Measurements from ENCODE around the gene GSK3B. TPM values are rescaled to one million over a fixed set of nuclear protein-coding genes. Genes with fewer than 3 reads are reported as not detected.
A peak's percentile ranks its signal among the peaks of the same experiment; 100 is the strongest.
"Not testable (repeated sequence)": the region's sequence is repeated elsewhere in the genome, so short reads cannot be mapped to it uniquely, and the experiment has no call there.

Gene GSK3B
- total RNA-seq, 1 donor from 2014 or later = 28.0 TPM

GRCh38 chr3:119939077-119939476, 155.2 kb downstream of the GSK3B start:
- no peak for DNase-seq (ENCODE audit: low read depth in 2 of 2)

- peak in 1 of 2 donors; percentile 2 for DNase-seq (ENCODE audit: low read depth in 2 of 2)
Observed at GRCh38 chr3:119937229-119937628, 157.0 kb downstream of the GSK3B start.

DNA sequence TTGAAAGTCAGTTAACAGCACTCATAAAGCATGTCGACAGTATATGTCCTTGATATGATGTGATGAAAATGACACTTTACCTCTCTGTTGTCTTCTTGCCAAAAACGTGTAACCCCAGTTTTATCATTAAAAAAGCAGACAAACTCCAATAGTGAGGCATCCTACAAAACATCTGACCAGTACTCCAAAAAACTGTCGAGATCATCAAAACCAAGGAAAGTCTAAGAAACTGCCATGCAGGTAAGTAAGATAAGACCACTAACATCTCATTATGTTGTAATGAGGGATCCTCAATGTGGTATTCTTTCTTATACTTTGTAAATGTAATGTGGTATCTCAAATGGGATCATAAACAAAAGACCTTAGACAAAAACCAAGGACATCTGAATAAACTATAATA, 160.0 kb downstream of the GSK3B start:
- no peak for DNase-seq (ENCODE audit: low read depth in 2 of 2)

GRCh38 chr3:119933207-119933606, 161.0 kb downstream of the GSK3B start:
- no peak for DNase-seq (ENCODE audit: low read depth in 2 of 2)

GRCh38 chr3:119930286-119930685, 164.0 kb downstream of the GSK3B start:
- no peak for DNase-seq (ENCODE audit: low read depth in 2 of 2)

DNA sequence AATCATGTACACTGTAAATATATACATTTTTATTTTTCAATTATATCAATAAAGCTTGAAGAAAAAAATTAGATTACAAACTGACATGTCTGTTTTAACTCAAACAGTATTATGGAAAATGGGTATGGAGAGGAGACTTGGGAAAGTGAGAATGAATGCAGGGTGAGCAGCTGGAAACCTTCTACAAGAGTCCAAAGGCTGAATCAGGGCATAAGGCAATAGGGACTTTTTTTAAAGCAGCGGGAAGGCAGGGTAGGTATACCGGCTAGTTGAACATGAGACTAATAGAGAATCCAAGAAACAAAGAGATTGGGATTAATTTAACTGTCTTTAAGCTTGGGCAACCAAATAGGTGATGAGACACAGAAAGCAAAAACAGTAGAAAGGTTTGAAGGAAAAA, 167.1 kb downstream of the GSK3B start:
- DNase-seq (ENCODE audit: low read depth in 2 of 2) = no peak

DNA sequence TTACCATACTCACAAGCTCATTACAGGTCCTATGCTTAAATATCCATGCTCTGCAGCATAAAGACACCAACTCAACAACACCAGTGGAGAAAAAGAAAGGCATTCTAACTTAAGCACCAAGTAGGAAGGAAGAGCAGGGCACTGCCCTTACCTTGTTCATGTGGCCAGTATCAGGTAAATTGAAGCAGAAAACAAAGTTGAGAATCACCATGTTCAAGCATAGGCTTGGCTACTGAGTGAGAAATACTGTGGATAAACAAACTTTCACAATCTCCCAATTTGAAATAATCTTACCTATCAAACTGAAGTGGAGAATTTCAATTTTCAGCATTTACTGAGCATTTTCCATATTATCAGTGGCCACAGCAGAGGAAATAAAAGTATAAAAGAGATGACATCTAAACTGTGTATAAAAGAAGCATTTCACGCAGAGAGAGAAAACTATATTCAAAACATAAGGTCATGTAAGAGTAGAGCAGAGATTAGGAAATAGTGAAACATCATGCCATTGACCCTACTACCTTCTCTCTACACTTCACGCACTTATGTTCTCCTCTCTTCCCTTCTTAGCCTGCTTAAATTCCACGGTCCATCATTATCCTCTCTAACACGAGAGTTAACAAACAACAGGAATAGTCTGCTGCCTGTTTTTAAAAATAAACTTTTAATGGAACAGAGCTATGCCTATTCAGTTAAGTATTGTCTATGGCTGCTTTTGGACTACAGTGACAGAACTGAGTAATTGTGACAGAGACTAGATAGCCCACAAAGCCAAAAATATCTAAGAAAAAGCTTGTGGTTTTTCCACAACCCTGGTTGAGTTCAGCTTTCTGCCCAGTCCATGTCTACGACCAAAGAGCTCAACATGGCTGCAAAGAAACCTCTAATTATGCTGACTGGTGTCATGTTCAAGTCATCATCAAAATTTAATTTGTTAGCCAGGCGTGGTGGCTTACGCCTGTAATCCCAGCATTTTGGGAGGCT, 169.8 kb downstream of the GSK3B start:
- no peak for DNase-seq (ENCODE audit: low read depth in 2 of 2)

DNA sequence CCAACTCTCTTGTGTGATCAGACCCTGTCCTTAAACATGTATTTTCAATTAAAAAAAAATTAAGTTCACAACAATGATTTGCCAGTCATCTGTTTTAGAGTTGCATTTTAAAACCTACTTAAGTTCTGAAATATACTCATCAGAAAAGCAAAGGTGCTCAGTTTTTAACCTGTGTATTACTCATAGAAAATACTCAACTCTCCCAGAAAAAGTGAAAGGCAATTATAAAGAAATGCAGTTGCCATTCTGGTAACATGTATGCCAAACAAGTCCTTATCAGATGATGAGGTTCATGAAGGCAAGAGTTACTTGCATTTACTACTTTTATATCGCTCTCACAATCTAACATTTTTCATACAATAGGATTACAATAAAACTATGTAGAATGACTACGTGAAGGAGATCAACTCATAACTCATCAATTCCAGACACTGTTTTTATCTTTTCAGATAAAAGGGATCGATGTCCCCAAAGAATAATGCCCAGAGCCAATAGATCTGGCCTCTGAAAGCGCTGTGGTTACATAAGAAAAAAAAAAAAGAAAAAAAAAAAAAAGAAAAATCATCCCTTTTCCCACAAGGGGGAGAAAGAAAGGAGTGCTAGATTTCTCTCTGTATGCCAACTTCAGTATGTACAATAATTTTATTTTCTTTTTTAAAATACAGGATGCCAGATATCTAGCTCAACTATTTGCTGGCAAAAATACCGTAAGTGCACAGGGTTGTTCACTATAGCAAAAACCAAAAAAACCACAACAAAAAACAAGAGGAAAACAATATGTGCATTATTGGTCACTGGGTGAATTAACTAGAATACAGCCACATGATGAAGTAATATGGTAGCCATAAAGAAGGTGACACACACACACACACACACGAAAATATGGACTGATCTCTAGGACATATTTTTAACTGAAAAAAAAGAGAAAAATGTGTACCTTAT, 175.0 kb downstream of the GSK3B start:
- DNase-seq (ENCODE audit: low read depth in 2 of 2) = peak in 1 of 2 donors; percentile 7

DNA sequence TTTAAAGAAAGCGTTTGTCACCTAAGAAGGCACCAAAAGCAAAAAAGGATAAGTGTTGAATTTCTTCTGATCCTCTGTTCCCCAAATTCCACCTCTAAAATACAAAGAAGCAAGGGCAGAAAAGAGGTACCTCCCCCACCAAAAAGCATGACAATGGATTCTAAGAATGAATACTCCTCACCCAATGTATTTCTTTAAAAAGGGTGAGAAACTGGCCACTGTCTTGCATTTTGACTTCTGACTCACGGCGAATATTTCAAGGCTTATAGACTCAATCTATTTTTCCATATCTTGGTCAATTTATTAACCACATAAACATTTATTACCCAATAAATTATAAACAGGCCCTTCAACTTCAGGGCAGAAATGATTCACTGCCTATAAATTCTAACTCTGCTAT, 181.2 kb downstream of the GSK3B start:
- DNase-seq (ENCODE audit: low read depth in 2 of 2) = no peak

DNA sequence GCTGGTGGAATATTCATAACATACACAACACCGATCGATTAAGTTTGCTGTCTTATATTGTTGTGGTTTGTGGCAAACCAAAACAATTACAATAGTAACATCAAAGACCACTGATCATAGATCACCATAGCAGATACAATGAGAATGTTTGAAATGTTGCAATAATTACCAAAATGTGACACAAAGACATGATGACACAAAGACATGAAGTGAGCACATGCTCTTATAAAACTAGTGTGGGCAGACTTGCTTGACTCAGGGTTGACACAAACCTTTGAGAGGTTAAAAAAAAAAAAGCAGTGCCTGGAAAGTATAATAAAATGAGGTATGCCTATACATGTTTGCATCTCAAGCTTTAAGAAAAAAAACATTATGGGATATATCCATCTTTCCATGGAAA, 182.0 kb downstream of the GSK3B start:
- no peak for DNase-seq (ENCODE audit: low read depth in 2 of 2)

GRCh38 chr3:119911748-119912147, 182.5 kb downstream of the GSK3B start:
- DNase-seq (ENCODE audit: low read depth in 2 of 2) = no peak

- no peak for DNase-seq (ENCODE audit: low read depth in 2 of 2)
Observed at GRCh38 chr3:119902061-119902460, 192.2 kb downstream of the GSK3B start.

GRCh38 chr3:119901148-119901547, 193.1 kb downstream of the GSK3B start:
- DNase-seq (ENCODE audit: low read depth in 2 of 2) = no peak

- DNase-seq (ENCODE audit: low read depth in 2 of 2) = no peak
Observed at GRCh38 chr3:119899192-119899511, 195.1 kb downstream of the GSK3B start.

DNA sequence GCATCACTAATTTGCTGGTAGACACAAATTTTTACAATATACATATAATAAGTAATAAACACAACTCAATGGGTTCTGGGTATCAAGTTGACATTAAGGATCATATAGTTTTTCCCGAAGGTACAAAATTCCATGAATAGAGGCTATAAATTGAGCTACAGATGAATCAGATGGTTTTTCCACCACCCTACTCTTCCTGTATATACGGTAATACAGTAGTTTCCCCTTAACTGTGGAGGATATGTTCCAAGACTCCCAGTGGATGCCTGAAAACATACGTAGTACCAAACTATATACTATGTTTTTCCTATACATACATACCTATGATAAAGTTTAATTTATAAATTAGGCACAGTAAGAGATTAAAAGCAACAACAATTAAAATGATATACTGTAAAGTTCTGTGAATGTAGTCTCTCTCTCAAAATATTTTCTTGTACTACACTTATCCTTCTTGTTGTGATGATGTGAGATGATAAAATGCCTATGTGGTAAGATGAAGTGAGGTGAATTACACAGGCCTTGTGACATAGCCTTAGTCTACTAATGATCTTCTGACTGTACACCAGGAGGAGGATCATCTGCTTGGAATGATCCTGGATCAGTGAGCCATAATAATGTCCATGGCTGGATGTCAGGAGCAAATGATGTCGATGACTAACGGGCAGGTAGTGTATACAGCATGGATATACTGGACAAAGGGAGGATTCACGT, 195.6 kb downstream of the GSK3B start:
- DNase-seq (ENCODE audit: low read depth in 2 of 2) = no peak

- DNase-seq (ENCODE audit: low read depth in 2 of 2) = no peak
Observed at GRCh38 chr3:119894195-119894594, 200.1 kb downstream of the GSK3B start.

GRCh38 chr3:119893769-119894168, 200.5 kb downstream of the GSK3B start:
- DNase-seq (ENCODE audit: low read depth in 2 of 2) = no peak

GRCh38 chr3:119891944-119892721, 202.1 kb downstream of the GSK3B start:
- peak; percentile 79 to 82 for DNase-seq (ENCODE audit: low read depth in 2 of 2)

DNA sequence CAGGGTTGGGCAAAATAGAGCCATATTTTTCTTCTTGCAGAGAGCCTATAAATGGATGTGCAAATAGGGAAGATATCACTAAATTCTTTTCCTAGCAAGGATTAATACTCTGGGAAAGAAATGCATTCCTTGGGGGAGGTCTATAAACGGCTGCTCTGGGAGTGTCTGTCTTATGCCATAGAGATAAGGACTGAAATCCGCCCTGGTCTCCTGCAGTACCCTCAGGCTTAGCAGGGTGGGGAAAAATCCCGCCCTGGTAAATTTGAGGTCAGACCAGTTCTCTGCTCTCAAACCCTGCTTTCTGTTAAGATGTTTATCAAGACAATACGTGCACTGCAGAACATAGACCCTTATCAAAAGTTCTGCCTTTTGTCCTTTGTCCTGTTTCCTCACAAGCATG, 205.6 kb downstream of the GSK3B start:
- not testable (repeated sequence) for DNase-seq (ENCODE audit: low read depth in 2 of 2)

DNA sequence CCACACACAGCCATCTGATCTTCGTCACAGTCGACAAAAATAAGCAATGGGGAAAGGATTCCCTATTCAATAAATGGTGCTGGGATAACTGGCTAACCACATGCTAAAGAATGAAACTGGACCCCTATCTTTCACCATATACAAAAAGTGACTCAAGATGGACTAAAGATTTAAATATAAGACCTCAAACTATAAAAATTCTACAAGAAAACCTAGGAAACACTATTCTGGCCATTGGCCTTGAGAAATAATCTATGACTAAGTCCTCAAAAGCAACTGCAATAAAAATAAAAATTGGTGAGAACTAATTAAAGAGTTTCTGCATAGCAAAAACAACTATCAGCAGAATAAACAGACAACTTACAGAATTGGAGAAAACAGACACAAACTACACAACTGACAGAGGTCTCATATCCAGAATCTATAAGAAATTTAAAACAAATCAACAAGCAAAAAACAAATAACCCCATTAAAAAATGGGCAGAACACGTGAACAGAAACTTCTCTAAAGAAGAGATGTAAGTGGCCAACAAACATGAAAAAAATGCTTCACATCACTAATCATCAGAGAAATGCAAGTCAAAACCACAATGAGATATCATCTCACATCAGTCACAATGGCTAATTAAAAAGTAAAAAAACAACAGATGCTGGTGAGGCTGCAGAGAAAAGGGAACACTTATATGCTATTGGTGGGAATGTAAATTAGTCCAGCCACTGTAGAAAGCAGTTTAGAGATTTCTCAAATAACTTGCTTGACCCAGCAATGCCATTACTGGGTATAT, 208.3 kb downstream of the GSK3B start:
- peak in 1 of 2 donors; percentile 6 for DNase-seq (ENCODE audit: low read depth in 2 of 2)
